ELF-1 (cell line): ENCODE results near the gene IFT52.

Experiments
- DNase-seq: peaks from one replicate; pipeline ENCODE4 v3.0.0-alpha.2; 2016; ENCODE audit warnings: low read depth, low spot score

The IFT52 gene

DNA sequence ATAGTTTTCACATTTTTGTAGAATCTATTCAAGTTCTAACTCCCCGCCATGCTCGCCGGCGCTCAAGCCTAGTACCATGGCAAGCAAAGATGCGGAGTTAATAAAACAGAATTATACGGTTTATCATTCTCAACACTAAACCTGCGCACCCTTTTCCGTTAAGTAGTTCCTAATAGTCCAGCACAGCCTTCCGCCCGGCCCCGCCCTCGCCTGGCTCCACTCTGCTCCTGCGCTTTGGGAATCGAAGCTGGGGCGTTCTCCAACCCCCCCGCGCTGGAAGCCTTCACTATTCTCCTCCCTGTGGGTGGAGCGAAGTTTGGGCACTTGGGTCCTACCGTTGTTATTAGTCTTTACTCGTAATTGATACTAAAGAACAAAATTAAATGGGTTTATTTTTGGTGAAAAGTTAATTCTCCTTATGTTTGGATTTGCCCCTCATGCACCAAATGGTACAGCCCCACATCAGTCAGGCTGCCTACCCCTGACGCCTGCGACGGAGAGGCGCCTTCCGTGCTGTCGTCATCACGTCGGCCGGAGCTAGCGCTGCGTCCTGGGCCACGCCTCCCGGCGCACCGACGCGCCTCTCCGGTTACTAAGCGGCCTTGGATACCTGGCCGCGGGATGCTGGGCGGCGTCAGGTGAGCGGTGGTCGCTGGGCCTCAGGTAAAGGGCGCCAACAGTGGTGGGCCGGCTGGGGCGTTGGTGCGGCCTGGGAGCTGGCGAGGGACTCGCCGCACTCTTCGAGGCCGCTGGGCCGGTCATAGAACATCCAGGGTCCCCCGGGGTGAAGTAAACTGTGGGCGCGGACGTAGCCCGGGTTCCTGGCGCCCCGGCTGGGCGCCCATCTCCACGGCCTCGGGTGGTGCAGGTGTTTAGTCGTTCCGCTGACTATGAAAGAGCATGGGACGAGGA, at the start of gene IFT52:
Gene IFT52 (plus strand): TSS at position 546 of the 912 bp plus-strand sequence. CDS start 3,762 bp downstream, outside the sequence.
- peak; percentile 97 for DNase-seq

DNA sequence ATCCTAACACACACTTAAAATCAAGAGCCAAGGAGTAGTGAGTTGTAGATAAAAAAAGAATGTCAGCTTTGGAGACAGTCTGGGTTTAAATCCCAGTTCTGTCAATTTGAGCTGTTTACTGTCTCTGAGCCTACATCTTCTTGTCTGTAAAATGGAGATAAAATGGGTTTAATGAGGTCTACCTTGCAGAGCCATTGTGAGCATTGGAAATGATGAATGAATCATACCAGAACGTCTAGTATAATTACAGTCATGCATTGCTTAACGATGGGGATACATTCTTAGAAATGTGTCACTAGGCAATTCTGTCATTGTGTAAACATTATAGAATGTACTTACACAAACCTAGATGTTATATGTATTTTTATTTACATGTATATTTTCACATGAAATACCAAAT, 49.5 kb upstream of the IFT52 start:
- no peak for DNase-seq

DNA sequence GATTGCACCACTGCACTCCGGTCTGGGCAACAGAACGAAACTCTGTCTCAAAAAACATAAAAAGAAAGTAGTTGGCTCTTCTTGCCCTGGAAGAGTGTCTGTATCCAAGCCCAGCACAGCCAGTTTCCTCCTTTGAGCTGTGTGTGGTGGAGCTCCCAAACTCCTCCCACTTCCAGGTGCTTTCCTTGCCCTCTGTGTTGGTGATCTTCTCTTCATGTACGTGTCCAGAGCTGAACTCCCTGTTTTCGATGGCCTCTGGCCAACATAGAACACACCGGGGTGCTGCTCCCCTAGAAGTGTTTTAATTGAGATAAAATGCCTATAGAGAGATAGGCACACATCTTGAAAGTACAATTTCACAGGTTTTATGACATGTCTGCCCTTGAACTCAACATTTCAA, 48.6 kb upstream of the IFT52 start:
- no peak for DNase-seq

DNA sequence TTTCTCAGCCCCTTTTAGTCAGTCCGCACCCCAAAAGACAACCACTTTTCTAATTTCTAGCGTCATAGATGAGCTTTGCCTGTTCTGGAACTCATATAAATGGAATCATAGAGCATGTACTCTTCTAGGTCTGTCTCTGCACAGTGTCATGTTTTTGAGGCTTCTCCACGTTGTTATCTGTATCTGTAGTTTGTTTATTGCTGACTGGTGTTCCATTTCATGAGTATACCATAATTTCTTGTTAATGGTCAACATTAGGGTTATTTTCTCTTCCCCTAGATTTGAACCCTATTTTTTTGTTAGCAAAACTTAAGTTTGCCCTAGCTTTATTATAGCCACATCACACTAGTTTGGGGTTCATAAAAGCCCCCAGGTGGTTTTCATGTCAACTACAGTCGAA, 48.1 kb upstream of the IFT52 start:
- no peak for DNase-seq

DNA sequence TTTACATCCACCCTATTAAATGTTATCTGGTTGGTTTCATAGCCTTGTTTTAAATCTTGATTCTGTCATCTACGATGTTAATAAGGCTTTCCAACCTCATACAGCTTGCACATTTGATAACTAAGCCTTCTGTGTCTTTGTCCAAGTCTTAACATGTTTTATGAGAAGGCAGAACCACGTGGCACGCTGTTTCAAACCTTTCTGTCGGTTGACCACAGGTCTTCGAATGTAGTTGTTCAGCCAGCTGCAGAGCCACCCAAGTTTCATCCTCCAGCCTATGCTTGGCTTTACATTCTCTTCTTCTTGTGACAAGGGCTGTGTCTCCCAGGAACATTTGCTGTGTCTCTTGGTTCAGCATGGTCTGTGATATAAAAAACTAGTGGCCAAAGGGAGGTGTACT, 47.6 kb upstream of the IFT52 start:
- DNase-seq: no peak

DNA sequence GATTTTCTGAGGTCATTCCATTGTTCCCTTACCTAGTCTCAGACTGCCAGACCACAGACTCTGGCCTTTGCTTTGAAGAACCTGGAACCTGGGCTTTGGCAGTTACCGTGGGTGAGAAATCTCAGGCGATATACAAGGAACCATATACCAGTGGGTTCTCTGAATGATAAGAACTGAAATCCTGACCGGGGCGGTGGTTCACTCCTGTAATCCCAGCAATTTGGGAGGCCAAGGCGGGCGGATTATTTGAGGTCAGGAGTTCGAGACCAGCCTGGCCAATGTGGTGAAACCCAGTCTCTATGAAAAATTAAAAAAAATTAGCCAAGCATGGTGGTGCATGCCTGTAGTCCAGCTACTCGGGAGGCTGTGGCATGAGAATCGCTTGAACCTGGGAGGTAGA, 46.2 kb upstream of the IFT52 start:
- no peak for DNase-seq

DNA sequence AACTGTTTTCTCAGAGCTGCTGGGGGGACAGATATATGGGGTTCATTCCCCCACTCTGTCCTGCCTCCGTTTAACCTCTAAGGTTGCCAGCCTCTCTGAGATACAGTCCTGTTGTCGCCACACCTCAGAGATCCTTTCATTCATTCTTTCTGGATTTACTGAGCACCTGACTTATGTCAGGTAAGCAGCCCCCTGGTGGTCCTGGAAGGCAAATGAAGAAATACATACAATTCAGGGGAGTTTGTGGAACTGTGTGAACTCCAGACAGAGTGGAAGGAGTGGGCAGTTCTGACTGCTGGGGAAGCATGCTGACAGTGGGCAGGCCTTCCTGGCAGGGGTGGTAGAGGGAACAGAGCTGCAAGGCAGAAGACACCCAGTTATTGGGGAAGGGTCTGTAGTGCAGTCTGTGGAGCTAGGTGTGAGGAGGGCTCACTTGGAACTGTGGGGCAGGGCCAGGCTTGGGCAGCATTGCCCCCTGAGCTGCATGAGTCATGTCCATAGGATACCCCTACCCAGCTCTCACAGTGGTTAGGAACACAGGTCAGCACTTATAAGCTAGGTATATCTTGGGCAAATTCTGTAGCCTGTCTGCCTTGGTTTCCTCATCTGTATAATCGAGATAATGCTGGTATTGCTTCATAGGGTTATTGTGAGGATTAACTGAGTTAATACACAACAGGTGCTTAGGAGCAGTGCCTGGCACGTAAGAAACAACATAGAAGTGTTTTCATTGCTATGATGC, 44.7 kb upstream of the IFT52 start:
- DNase-seq: no peak

- DNase-seq: no peak
These were observed 42.4 kb upstream of the IFT52 start for GRCh38 chr20:43548273-43548880.

- DNase-seq: no peak
These were observed 41.2 kb upstream of the IFT52 start for GRCh38 chr20:43549416-43550065.

DNA sequence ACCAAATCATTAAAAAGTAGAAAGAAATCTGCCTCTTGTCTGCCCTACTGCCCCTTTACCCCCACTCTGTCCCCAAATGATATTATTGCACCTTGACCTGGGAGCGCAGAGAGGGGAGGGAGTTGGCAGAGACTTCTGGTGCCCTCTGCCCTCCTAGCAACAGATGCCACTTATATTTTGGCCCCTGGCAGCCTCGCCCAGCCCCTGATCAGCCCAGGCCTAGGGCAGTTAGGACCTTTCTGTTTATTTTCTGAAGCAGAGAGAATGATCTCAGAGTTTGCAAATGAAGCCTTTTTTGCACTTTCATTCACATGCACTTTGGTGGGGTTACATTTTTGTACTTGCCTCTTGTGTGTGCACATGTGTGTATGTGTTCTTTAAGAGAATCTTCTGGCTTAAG, 40.3 kb upstream of the IFT52 start:
- DNase-seq: no peak

GRCh38 chr20:43554369-43554768, 36.4 kb upstream of the IFT52 start:
- no peak for DNase-seq

GRCh38 chr20:43558412-43559146, 32.2 kb upstream of the IFT52 start, which contains the start of gene SGK2:
Gene SGK2 (plus strand): TSS chr20:43559027. CDS start chr20:43566496, 7,469 bp downstream.
- peak; percentile 27 for DNase-seq

- DNase-seq: no peak
These were observed 31.4 kb upstream of the IFT52 start for GRCh38 chr20:43559147-43559987.

- peak; percentile 11 for DNase-seq
These were observed 29.8 kb upstream of the IFT52 start for GRCh38 chr20:43560974-43561373.

DNA sequence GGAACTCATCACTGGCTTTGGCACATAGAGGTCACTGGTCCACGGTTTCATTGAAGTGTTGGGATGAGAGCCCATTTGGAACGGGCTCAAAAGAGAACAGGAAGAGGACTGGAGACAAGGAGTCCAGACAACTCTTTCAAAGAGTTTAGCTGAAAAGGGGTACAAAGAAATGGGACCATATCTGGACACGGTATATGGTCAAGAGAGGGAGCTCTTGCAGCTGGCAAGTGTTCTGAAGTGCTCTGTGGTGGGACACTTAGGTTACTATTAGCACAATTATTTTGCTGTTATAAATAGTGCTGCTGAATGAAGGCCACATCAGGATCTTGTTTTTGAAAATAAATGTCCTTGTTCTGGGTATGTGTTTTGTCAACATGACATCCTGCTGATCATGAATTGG, 27.3 kb upstream of the IFT52 start:
- no peak for DNase-seq

- no peak for DNase-seq
These were observed 26.7 kb upstream of the IFT52 start for GRCh38 chr20:43563991-43564390.

GRCh38 chr20:43564455-43564854, 26.3 kb upstream of the IFT52 start:
- DNase-seq: no peak

DNA sequence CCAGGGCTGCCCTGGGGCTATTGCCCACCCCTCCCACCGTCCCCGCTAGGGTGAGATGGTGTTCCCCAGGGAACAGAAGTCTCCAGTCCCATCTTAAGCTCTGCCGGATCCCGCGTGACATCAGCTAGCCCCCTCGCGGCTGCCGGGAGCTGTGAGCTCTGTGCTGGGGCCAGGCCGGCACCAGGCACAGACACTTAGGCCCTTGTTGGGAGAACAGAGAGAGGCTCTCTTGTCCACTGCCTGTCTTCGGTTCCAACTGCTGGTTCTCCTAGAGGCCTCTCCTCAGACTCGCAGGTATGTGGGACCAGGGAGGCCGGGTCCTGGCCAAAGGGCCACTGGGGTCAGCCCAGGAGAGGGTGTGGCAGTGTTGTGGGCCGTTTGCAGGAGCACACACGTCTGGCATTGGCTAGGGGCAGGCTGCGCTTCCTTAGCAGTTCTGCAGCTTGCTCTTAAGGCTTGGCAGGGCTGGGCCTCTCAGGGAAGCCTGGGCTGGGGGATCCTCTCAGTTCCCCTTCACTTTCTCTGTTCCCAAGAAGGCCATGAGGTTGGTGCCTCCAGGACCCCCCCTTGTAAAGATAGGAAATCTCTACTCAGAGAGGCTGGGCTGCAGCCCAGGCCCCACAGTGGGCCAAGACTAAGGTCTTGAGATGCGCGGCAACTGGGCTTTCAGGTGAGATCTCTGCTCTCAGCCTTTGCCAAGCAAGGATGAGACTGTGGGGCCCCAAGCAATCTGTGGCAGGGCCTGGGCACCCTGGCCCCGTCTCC, 25.6 kb upstream of the IFT52 start:
- DNase-seq: peak; percentile 29

DNA sequence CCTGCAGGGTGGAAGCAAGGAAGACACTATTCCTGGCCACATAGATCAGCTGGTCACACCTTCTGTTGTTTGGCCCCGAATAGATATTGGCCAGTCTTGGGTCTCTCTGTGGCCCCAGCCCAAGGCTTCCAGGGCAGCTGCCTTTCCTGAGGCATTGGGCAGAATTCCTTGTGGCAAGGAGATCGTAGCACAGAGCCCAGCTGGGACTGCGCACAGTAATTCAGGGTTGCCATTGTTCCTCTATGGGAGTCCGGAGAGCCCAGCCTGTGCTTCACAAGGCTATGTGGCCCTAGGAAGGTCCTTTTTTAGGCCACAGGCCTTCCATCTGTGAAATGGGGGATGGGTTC, 25.0 kb upstream of the IFT52 start:
- no peak for DNase-seq

GRCh38 chr20:43567477-43567876, 23.3 kb upstream of the IFT52 start:
- DNase-seq: no peak
